ENCODE results near the gene DOCK6.

DOCK6 gene

GRCh38 chr19:11155373-11156120, 106.8 kb downstream of the DOCK6 start, which contains the start of gene SPC24:
SPC24 (minus strand) TSS chr19:11155782; CDS start chr19:11155776, 6 bp downstream.
- peaks cover 18% of the 10 kb centered on the region for H3K36me3 Mint-ChIP-seq (ENCODE audit: low read depth)
- H3K27ac Mint-ChIP-seq = peak within 1 kb of the TSS; percentile 66
- peaks cover 13% of the 10 kb centered on the region for H3K4me1 Mint-ChIP-seq (ENCODE audit: low read depth)
- H3K9me3 Mint-ChIP-seq = no peaks in the 10 kb centered on the region
- peak within 1 kb of the TSS; percentile 82 for H3K4me3 Mint-ChIP-seq
- H3K27me3 Mint-ChIP-seq = no peaks in the 10 kb centered on the region

GRCh38 chr19:11154683-11155047, 107.7 kb downstream of the DOCK6 start:
- Mint-ChIP-seq H3K36me3 (ENCODE audit: low read depth) (peaks cover 18% of the 10 kb centered on the region), H3K9me3 (no peaks in the 10 kb centered on the region), H3K27me3 (no peaks in the 10 kb centered on the region), H3K4me1 (ENCODE audit: low read depth) (peaks cover 13% of the 10 kb centered on the region), H3K4me3 (peak overlapping the region; percentile 82), H3K27ac (peak overlapping the region; percentile 66)

- no peaks in the 10 kb centered on the region for H3K27me3 Mint-ChIP-seq
- no peak overlapping the region for H3K27ac Mint-ChIP-seq
- H3K4me3 Mint-ChIP-seq = no peak overlapping the region
- H3K4me1 Mint-ChIP-seq (ENCODE audit: low read depth) = peaks cover 13% of the 10 kb centered on the region
- H3K9me3 Mint-ChIP-seq = no peaks in the 10 kb centered on the region
- peaks cover 30% of the 10 kb centered on the region for H3K36me3 Mint-ChIP-seq (ENCODE audit: low read depth)
Measured at GRCh38 chr19:11152318-11153062, 109.8 kb downstream of the DOCK6 start.

GRCh38 chr19:11151181-11151580, 111.1 kb downstream of the DOCK6 start:
- H3K27ac Mint-ChIP-seq = no peak overlapping the region
- H3K4me1 Mint-ChIP-seq (ENCODE audit: low read depth) = peaks cover 11% of the 10 kb centered on the region
- H3K4me3 Mint-ChIP-seq = no peak overlapping the region
- H3K27me3 Mint-ChIP-seq = no peaks in the 10 kb centered on the region
- no peaks in the 10 kb centered on the region for H3K9me3 Mint-ChIP-seq
- peaks cover 38% of the 10 kb centered on the region for H3K36me3 Mint-ChIP-seq (ENCODE audit: low read depth)
